Esophagus mucosa (tissue), 1 donor: ENCODE measurements around the gene VDAC1. TPM values are rescaled to one million over a fixed set of nuclear protein-coding genes. Genes with fewer than 3 reads are reported as not detected.
"Not testable (repeated sequence)": the region's sequence is repeated elsewhere in the genome, so short reads cannot be mapped to it uniquely, and the experiment has no call there.

ENCODE experiments used
- ATAC-seq: fragments of 200-7000 bp; cut with Tn5 transposase; one replicate; pipeline ENCODE4 v1.9.1; 2020
- total RNA-seq: library from RNA; stranded (reverse); gene quantifications from one replicate; pipeline ENCODE4 v1.2.4, GENCODE V29; 2023
- donor health status: DM: yes; HTN: yes; CAD: no.

Gene VDAC1, protein sequence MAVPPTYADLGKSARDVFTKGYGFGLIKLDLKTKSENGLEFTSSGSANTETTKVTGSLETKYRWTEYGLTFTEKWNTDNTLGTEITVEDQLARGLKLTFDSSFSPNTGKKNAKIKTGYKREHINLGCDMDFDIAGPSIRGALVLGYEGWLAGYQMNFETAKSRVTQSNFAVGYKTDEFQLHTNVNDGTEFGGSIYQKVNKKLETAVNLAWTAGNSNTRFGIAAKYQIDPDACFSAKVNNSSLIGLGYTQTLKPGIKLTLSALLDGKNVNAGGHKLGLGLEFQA
- total RNA-seq = 154 TPM

DNA sequence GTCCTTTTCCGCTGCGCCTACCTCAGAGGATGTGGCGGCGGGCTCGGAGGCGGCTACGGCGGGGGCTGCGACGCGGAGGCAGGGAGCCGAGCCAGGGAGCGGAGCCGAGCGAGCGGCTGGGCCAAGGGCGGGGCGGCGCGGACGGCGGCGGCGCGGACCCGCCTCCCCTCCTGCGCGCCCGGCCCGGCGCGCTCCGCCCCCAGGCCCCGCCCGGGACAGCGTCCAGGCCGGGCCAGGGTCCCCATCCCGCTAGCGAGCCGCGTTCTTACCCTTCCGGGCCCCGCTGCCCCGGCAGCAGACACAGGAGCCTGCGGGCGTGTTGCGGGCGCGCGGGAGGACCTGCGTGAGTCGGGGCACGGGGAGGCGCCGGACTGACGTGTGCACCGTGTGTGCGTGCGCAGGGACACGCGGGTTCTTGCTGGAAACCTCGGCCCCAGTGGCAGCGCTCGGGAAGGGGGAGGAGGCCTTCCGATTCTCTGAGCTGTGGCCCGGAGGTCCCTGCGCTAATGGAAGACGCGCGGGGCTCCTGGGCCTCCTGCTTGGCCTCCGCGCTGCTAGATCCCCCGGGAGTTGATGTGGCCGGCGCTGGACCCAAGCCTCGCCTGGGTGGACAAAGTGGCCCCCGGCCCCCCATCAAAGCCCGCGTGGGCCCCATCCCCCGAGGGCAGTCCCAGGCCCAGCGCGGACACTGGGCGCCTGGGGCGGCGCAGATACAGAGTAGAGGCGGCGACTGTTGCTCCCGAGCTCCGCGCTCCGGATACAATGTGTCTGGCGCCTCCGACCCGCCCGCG lies at the start of gene VDAC1:
Gene VDAC1 (minus strand): TSS at position 350 of the 791 bp plus-strand sequence. CDS start 11,963 bp downstream, outside the sequence.
- ATAC-seq = peak; percentile 88

GRCh38 chr5:134053840-134054338 lies 49.1 kb upstream of the VDAC1 start:
- peak; percentile 67 for ATAC-seq

GRCh38 chr5:134053314-134053839 lies 48.6 kb upstream of the VDAC1 start:
- ATAC-seq = peak; percentile 34

DNA sequence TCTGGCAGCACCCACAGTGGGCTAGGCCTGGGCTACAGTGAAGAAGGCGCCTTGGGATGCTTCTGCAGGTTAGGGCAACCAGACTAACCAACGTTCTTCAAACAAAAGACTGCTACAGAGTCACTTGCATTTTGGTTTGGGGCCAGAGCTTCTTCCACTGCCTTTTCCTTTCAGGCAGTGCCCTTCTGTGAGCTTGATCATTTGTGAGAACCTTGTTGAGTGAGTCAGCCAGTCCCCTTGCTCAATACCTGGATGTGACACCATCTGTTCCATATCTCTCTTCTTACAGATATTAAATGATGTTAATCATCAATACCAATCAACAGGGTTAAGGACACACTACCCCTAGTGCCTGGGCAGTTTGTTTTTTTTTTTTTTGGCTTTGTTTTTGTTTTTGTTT lies 46.5 kb upstream of the VDAC1 start:
- peak; percentile 12 for ATAC-seq

DNA sequence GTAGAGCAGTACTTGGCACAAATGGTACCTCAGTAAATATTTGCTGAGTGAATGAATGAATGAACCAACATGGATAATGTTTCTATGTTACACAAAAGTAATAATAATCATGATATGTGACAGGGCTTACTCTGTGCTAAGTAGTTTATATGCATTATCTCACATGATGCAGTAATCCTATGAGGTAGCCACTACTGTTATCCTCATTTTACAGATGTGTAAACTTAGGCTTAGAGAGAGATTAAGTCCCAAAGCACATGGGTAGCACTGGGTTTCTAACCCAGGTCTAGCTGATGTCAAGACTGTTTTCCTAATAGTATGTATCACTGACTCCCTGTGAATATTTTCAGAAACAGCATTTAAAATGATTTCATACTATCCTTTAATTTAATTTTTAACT lies 44.1 kb upstream of the VDAC1 start:
- ATAC-seq = no peak

DNA sequence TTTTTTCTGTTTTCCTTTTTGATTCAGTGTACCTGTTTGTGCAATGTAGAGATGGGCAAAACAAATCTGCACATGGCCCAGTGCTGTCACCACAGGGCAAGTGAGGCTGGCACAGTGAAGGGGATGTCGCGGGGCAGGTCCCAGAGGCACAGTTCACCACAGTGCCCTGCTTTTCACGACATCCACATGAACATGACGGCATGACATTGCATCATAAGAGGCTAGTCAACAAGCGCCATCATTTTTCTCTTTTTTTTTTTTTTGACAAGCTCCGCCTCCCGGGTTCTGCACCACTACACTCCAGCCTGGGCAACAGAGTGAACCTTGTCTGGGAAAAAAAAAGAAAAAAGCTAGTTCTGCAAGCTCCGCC lies 42.9 kb upstream of the VDAC1 start:
- ATAC-seq = no peak

- peak; percentile 14 for ATAC-seq
These were observed 42.3 kb upstream of the VDAC1 start for GRCh38 chr5:134046801-134047686.

GRCh38 chr5:134046330-134046729 lies 41.6 kb upstream of the VDAC1 start:
- no peak for ATAC-seq

- no peak for ATAC-seq
These were observed 39.3 kb upstream of the VDAC1 start for GRCh38 chr5:134043793-134044792.

- no peak for ATAC-seq
These were observed 37.0 kb upstream of the VDAC1 start for GRCh38 chr5:134041570-134042411.

DNA sequence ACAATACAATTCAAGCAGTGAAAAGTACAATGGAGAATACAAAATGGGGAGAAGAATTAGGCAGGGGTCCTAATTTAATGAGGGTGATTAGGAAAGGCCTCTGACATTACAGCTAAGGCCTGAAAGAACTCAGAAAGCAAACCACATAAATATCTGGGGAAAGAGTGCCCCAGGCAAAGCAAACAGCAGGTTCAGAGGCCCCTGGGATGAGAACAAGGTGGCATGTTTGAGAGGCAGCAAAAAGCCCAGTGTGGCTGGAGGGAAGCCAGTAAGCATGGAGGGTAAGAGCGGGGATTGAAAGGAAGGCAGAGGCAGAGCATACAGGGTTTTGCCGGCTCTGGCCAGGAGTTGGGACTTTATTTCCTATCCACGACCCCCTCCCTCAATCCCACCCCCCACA lies 33.4 kb upstream of the VDAC1 start:
- ATAC-seq = no peak

DNA sequence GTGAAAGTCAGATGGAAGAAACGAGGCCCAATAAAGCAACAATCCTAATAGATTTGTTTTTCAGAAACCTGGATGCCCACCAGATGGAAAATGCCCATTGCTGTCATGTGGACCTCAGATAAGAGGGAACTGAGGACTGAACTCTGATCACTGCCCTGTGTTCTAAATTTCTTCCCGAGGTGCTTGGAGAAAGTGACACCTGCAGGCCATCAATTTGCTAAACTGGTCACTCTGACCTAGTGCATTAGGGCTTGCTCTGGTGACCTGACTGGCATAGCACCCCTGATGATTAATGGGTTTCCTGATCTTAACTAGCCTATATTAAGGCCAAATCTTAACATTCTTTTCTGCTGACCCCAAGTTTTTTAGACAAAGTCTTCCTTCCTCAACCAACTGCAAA lies 32.4 kb upstream of the VDAC1 start:
- no peak for ATAC-seq

GRCh38 chr5:134034326-134034725 lies 29.6 kb upstream of the VDAC1 start:
- ATAC-seq = no peak

GRCh38 chr5:134030303-134030964 lies 25.7 kb upstream of the VDAC1 start:
- ATAC-seq = not testable (repeated sequence)

GRCh38 chr5:134029156-134029555 lies 24.4 kb upstream of the VDAC1 start:
- ATAC-seq = peak; percentile 49

- ATAC-seq = no peak
These were observed 23.7 kb upstream of the VDAC1 start for GRCh38 chr5:134028496-134028895.

GRCh38 chr5:134027288-134027615 lies 22.5 kb upstream of the VDAC1 start:
- no peak for ATAC-seq

- ATAC-seq = peak; percentile 91
These were observed 21.9 kb upstream of the VDAC1 start for GRCh38 chr5:134026521-134027287.

- no peak for ATAC-seq
These were observed 21.0 kb upstream of the VDAC1 start for GRCh38 chr5:134025786-134026185.
